ENCODE results near the gene BPIFA2.
"Not testable (repeated sequence)": the region's sequence is repeated elsewhere in the genome, so short reads cannot be mapped to it uniquely, and the experiment has no call there.

Gene BPIFA2

DNA sequence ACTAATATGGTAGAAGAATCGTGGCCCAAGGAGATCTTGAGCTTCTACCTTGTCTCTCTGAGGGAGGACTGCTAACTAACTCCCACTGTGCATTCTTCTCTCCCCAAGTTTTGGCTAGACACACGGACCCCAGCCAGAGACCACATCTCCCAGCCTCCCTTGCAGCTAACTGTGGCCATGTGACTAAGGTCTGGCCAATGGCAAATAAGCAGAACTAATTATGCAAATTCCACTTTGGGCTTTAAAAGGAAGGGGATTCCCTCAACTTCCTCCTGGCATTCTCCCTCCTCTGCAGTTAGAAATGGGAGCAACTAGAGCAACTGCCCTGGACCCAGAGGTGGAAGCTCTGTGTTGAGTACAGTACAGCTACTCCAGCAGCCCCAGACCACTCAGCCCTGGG lies 15.4 kb downstream of the BPIFA2 start:
- peaks cover 7 to 15% (median 11%) of the 10 kb centered on the region in 11 experiments; a peak in 17 of 22 replicates for H3K9me3 ChIP-seq (replicated peaks in 1 of 11)
- no peaks in the 10 kb centered on the region for H3K4me1 ChIP-seq
- H3K27me3 ChIP-seq = no peaks in the 10 kb centered on the region
- no peaks in the 10 kb centered on the region for H4K20me1 ChIP-seq
- no peak for TF ChIP-seq Cebpa-rat (IDR thresholded peaks at IDR 0.05)
- no peaks in the 10 kb centered on the region for H3K36me3 ChIP-seq
- no peak overlapping the region for H3K4me3 ChIP-seq
- H3K27ac ChIP-seq = no peak overlapping the region
- no peak overlapping the region for H3K4me2 ChIP-seq
- H3K9ac ChIP-seq = no peak overlapping the region

DNA sequence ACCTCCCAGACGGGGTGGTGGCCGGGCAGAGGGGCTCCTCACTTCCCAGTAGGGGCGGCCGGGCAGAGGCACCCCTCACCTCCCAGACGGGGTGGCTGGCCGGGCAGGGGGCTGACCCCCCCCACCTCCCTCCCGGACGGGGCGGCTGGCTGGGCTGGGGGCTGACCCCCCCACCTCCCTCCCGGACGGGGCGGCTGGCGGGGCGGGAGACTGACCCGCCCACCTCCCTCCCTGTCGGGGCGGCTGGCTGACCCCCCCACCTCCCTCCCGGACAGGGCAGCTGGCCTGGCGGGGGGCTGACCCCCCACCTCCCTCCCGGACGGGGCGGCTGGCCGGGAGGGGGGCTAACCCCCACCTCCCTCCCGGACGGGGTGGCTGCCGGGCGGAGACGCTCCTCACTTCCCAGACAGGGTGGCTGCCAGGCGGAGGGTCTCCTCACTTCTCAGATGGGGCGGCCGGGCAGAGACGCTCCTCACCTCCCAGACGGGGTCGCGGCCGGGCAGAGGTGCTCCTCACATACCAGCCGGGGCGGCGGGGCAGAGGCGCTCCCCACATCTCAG lies 17.2 kb downstream of the BPIFA2 start:
- H3K27me3 ChIP-seq, H3K4me3 ChIP-seq, H3K36me3 ChIP-seq, H4K20me1 ChIP-seq, H3K9ac ChIP-seq, H3K4me2 ChIP-seq, H3K4me1 ChIP-seq, H3K27ac ChIP-seq: not testable (repeated sequence)
- peaks cover 7 to 15% (median 11%) of the 10 kb centered on the region in 11 experiments; a peak in 17 of 22 replicates for H3K9me3 ChIP-seq (replicated peaks in 1 of 11)

- Histone ChIP-seq H3K4me3 (no peak overlapping the region), H3K27ac (no peak overlapping the region), H3K9me3 (replicated peaks in 1 of 11) (peaks cover 7 to 15% (median 11%) of the 10 kb centered on the region in 11 experiments; a peak in 17 of 22 replicates), H3K4me2 (no peak overlapping the region), H3K36me3 (no peaks in the 10 kb centered on the region), H3K27me3 (no peaks in the 10 kb centered on the region), H3K4me1 (no peaks in the 10 kb centered on the region), H3K9ac (no peak overlapping the region), H4K20me1 (no peaks in the 10 kb centered on the region)
- no peak for TF ChIP-seq Cebpa-rat (IDR thresholded peaks at IDR 0.05)
Observed at GRCh38 chr20:33187491-33187890, 19.5 kb downstream of the BPIFA2 start.

DNA sequence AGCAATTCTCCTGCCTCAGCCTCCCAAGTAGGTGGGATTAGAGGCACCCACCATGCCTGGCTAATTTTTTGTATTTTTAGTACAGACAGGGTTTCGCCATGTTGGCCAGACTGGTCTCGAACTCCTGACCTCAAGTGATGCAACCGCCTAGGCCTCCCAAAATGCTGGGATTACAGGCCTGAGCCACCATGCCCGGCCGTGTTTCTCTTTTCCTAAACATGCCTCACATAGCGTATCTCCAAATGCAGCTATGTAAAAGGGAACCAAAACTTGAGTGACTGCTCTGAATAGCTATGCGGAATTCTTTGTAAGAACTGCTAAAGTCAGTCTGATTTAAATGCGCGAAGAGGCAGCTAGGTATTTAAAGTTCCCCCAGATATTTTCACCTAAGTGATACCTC lies 20.5 kb downstream of the BPIFA2 start:
- Histone ChIP-seq H3K9me3 (replicated peaks in 1 of 11) (peaks cover 2 to 8% (median 3%) of the 10 kb centered on the region in 11 experiments; a peak in 17 of 22 replicates), H4K20me1 (no peaks in the 10 kb centered on the region), H3K4me3 (no peak overlapping the region), H3K27ac (no peak overlapping the region), H3K9ac (no peak overlapping the region), H3K36me3 (no peaks in the 10 kb centered on the region), H3K27me3 (no peaks in the 10 kb centered on the region), H3K4me1 (no peaks in the 10 kb centered on the region), H3K4me2 (no peak overlapping the region)
- TF ChIP-seq Cebpa-rat (IDR thresholded peaks at IDR 0.05) = no peak

GRCh38 chr20:33191484-33191883 lies 23.5 kb downstream of the BPIFA2 start:
- Histone ChIP-seq H3K9me3 (replicated peaks in 1 of 11) (no peaks in the 10 kb centered on the region), H3K27ac (no peak overlapping the region), H3K27me3 (no peaks in the 10 kb centered on the region), H3K4me1 (no peaks in the 10 kb centered on the region), H3K4me3 (no peak overlapping the region), H3K36me3 (no peaks in the 10 kb centered on the region), H3K9ac (no peak overlapping the region), H4K20me1 (no peaks in the 10 kb centered on the region), H3K4me2 (no peak overlapping the region)
- no peak for TF ChIP-seq Cebpa-rat (IDR thresholded peaks at IDR 0.05)

DNA sequence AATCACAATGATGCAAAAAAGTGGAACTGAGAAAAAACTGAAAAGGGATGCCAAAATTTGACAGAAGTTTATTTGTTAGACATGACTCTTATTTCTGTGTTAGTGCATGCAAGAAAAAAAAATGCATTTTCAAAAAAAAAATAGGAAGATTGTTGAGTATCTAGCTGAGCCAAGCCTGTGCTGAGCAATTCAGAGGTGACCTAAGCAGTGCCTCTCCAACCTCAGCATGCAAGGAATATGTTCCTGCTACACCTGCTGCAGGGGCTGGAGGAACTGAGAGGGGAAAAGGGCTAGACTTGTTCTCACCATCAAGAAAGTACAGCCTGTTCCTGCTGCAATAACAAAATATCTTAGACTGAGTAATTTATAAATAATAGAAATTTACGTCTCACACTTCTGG lies 24.0 kb downstream of the BPIFA2 start:
- Histone ChIP-seq H4K20me1 (no peaks in the 10 kb centered on the region), H3K4me1 (no peaks in the 10 kb centered on the region), H3K4me2 (no peak overlapping the region), H3K4me3 (no peak overlapping the region), H3K9ac (no peak overlapping the region), H3K27me3 (no peaks in the 10 kb centered on the region), H3K27ac (no peak overlapping the region), H3K36me3 (no peaks in the 10 kb centered on the region), H3K9me3 (replicated peaks in 1 of 11) (no peaks in the 10 kb centered on the region)
- no peak for TF ChIP-seq Cebpa-rat (IDR thresholded peaks at IDR 0.05)

- no peak for TF ChIP-seq Cebpa-rat (IDR thresholded peaks at IDR 0.05)
- no peaks in the 10 kb centered on the region for H3K4me1 ChIP-seq
- no peak overlapping the region for H3K9ac ChIP-seq
- no peaks in the 10 kb centered on the region for H3K27me3 ChIP-seq
- H4K20me1 ChIP-seq = no peaks in the 10 kb centered on the region
- H3K4me2 ChIP-seq = no peak overlapping the region
- no peak overlapping the region for H3K4me3 ChIP-seq
- no peak overlapping the region for H3K27ac ChIP-seq
- H3K9me3 ChIP-seq (replicated peaks in 1 of 11) = no peaks in the 10 kb centered on the region
- no peaks in the 10 kb centered on the region for H3K36me3 ChIP-seq
Observed at GRCh38 chr20:33192912-33193501, 25.0 kb downstream of the BPIFA2 start.

- TF ChIP-seq Cebpa-rat (IDR thresholded peaks at IDR 0.05) = no peak
- no peaks in the 10 kb centered on the region for H3K27me3 ChIP-seq
- no peaks in the 10 kb centered on the region for H3K36me3 ChIP-seq
- no peak overlapping the region for H3K9ac ChIP-seq
- no peak overlapping the region for H3K27ac ChIP-seq
- H3K4me2 ChIP-seq = no peak overlapping the region
- H3K9me3 ChIP-seq (replicated peaks in 1 of 11) = no peaks in the 10 kb centered on the region
- H3K4me1 ChIP-seq = no peaks in the 10 kb centered on the region
- no peak overlapping the region for H3K4me3 ChIP-seq
- H4K20me1 ChIP-seq = no peaks in the 10 kb centered on the region
Observed at GRCh38 chr20:33199026-33199425, 31.1 kb downstream of the BPIFA2 start.

GRCh38 chr20:33202451-33202850 lies 34.5 kb downstream of the BPIFA2 start:
- TF ChIP-seq Cebpa-rat (IDR thresholded peaks at IDR 0.05) = no peak
- Histone ChIP-seq H3K9me3 (replicated peaks in 1 of 11) (no peaks in the 10 kb centered on the region), H3K27me3 (no peaks in the 10 kb centered on the region), H3K4me1 (no peaks in the 10 kb centered on the region), H3K27ac (no peak overlapping the region), H4K20me1 (no peaks in the 10 kb centered on the region), H3K4me3 (no peak overlapping the region), H3K36me3 (no peaks in the 10 kb centered on the region), H3K4me2 (no peak overlapping the region), H3K9ac (no peak overlapping the region)

DNA sequence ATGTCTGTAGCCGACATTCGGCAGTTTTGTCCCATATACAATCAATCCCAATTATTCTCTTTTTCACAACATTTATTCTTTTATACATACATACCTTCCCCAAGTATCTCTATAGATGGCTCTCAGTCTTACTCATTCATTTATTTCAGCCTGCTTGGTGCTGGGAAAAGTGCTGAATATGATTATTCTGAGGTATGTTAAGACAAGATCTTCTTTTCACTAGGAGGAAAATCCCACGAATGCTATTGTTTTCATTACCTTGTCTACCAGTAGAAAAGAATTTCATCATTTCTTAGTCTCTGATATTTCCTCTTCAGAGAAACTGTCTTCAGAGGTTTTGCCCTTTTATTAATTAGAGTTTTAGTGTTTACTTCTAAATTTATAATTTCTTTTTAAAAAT lies 35.5 kb downstream of the BPIFA2 start:
- no peaks in the 10 kb centered on the region for H3K9me3 ChIP-seq (replicated peaks in 1 of 11)
- no peaks in the 10 kb centered on the region for H3K4me1 ChIP-seq
- H3K4me3 ChIP-seq = no peak overlapping the region

More for the DNA sequence above, 35.5 kb downstream of the BPIFA2 start:
- H4K20me1 ChIP-seq = no peaks in the 10 kb centered on the region
- H3K4me2 ChIP-seq = no peak overlapping the region
- no peak overlapping the region for H3K9ac ChIP-seq
- TF ChIP-seq Cebpa-rat (IDR thresholded peaks at IDR 0.05) = no peak
- H3K27ac ChIP-seq = no peak overlapping the region
- no peaks in the 10 kb centered on the region for H3K36me3 ChIP-seq
- H3K27me3 ChIP-seq = no peaks in the 10 kb centered on the region

Data from BLaER1 treated with 17β-estradiol and CSF1 and Interleukin-3, amounts not matched to agents 10 nM and 100 nM (cell line).